OCI-LY7 (cell line): Measurements from ENCODE around the gene MESP1.

Source experiments
- CTCF ChIP-seq: fragments of 200-600 bp; sonication (generic); conservative IDR thresholded peaks from 2 replicates; pipeline ENCODE4 v1.5.1; 2014; ENCODE audit warnings: mild to moderate bottlenecking, antibody characterized with exemption, low read length, moderate library complexity, mixed read lengths
- EZH2phosphoT487 ChIP-seq: fragments of 200-600 bp; sonication (generic); IDR thresholded peaks from 2 replicates; pipeline ENCODE4 v1.6.1; 2018; ENCODE audit warnings: low read depth, borderline replicate concordance, mild to moderate bottlenecking, mixed run types, antibody characterized with exemption, low read length, moderate library complexity, mixed read lengths

DNA sequence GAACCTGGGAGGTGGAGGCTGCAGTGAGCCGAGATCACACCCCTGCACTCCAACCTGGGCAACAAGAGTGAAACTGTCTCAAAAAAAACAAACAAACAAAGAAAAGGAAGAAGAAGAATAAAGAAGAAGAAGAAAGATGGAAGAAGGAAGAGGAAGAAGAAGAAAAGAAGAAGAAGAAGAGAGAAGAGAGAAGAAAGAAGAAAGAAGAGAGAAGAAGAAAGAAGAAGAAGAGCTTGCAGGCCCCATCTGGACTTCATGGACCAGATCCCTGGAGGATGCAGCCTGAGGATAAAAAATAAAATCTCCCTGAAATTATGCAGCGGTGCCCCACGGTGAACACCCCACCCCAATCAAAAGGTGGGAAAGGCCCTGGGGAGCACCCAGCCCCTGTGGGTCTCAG lies 8.8 kb upstream of the MESP1 start:
- TF ChIP-seq CTCF, result no peak
- no peak for TF ChIP-seq EZH2phosphoT487
